Non-pigmented ciliary epithelial cell (primary cell): ENCODE data around the gene NF1.
"Not testable (repeated sequence)": the region's sequence is repeated elsewhere in the genome, so short reads cannot be mapped to it uniquely, and the experiment has no call there.

Source experiments
- DNase-seq: peaks from one replicate; pipeline ENCODE4 v3.0.0-alpha.2; 2010; ENCODE audit warnings: low read depth

The NF1 gene

DNA sequence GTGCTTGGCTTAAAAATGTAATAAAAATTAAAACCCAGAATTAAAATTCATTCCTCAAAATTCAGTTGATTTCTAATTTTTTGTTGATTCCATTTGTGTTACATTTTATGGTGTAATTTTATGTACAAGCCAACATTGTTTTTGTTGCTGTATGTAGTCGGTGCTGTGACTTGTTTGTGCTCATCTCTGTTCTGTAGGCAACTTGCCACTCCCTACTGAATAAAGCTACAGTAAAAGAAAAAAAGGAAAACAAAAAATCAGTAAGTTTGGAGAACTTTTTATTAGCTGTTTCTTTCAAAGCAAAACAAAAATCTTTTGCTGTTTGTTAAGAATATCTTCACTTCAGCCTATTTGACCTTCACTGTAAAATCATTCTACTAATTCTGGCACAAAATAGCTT lies 158.0 kb downstream of the NF1 start:
- DNase-seq, result no peak

DNA sequence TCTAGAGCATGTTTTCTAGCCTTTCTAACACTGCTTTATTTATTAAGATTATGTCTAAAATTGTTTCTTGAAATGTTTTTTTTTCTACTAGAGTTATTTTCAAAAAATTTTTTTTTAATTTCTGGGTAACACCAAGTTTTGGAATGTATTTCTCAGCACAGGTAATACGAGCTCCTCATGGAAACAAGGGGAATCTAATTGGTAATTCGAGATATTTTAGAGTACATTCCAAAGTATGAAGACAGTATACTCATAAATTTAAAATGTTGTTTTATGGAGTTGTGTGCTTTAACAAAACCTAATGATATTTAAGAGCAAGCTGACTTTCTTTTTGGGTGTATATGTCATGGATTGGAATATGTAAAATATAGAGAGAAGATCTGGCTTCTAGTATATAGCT lies 159.9 kb downstream of the NF1 start:
- DNase-seq, result no peak

DNA sequence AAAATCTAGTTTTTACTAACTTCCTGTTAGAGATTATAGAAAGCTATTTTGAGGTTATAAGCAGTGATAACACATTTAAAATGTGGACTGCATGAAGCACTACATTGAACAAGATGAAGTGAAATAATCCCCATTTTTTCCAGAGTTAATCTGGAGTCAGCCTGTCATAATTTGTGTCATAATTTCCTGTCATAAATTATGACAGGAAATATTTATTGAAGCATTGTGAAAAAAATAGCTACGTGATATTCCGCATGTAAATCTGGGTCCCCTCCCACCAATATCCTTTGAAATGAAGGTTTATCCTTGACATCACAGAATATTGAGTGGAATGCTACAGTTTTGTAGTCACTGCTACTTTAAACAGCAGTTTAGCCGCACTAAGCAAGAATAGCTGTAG lies 162.2 kb downstream of the NF1 start:
- DNase-seq, result no peak

DNA sequence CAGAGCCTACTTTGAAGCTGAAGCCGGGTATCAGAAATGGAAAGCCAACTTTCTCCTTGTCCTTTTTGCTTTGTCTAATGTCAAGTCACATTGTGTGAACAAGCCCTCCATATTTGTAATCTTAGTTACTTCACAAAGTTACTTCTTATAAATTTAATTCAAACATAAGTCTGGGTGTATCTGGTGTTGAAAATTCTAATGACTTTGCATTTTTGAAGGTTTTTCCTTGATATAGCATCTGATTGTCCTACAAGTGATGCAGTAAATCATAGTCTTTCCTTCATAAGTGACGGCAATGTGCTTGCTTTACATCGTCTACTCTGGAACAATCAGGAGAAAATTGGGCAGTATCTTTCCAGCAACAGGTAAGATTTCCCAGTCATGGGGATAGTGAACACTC lies 165.4 kb downstream of the NF1 start:
- no peak for DNase-seq

DNA sequence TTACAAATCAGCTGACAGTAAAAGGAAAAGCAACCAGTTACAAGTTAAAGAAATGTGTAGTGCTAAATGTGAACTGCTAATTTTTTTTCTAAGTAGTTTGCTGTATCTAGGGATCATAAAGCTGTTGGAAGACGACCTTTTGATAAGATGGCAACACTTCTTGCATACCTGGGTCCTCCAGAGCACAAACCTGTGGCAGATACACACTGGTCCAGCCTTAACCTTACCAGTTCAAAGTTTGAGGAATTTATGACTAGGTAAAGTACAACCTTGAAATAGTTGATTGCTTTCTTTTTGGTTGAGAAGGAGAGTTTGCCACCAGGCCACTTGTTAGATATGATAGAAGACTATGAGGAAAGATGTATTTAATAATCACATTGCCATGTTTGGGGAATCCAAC lies 166.8 kb downstream of the NF1 start:
- no peak for DNase-seq

DNA sequence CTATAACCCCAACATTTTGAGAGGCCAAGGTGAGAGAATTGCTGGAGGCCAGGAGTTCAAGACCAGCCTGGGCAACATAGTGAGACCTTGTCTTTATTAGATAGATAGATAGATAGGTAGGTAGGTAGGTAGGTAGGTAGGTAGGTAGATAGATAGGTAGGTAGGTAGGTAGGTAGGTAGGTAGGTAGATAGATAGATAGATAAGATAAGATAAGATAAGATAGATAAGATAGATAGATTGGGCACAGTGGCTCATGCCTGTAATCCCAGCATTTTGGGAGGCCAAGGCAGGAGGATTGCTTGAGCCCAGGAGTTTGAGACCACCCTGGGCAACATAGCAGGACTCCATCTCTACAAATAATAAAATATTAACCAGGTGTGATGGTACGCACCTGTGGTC lies 168.1 kb downstream of the NF1 start:
- not testable (repeated sequence) for DNase-seq

DNA sequence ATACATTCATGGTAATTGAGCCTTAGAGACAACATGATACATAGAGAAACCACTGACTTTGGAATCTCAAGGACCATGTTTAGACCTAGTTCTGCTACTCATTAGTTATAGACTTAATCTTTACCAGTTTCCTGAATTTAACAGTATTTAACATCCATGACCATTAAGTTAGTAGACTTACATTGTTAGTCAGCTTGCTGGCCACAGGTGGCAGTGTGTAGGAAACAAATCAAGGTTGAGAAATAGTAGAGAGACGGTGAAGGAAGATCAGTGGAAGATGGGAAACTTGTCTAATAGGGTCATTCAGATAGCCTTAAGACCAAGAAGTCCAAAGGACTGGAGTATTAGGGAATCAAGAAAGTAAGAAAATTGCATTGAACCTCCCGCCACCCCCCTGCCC lies 171.3 kb downstream of the NF1 start:
- no peak for DNase-seq

DNA sequence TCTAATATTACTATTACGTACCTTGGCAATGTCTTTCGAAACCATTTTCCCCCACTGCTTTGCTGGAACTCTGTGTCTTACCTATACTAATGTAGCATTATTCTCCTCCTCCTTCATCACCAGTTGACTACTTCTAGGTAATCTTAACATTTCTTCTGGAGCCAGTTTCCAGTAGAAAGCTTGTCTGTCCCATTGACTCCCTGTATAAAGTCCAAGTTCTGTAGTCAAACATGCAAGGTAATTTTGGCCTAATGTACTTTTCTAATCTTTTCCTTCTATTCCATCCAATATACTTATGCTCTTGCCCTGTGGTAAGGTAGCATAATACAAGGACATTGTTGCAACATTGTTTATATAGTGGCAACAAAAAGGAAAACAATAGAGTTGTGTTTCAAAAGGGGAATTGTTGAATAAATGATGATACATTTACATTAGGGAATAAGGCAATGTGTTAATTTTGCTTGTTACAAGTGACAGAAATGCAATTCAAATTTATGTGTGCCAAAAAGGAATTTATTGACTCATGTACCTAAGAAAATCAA lies 174.3 kb downstream of the NF1 start:
- DNase-seq, result no peak

DNA sequence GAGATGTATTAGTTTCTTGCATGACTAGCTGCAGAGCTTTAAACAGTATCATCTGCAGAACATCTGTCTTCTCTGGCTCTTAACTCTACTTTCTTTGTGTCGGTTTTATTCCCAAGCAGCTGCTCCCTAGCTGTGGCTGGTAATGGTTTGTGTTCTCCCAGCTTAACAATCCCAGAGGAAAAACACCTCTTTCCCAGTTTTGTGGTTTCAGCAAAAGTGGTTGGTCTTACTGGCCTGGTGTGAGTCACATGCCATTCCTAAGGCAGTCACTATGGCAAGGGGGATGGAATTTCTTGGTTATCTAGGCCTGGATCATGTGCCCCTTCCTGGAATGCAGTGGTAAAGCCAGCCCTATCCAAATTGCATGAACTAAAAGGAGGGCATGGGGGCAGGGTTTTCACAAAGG lies 174.8 kb downstream of the NF1 start:
- peak; percentile 84 for DNase-seq

DNA sequence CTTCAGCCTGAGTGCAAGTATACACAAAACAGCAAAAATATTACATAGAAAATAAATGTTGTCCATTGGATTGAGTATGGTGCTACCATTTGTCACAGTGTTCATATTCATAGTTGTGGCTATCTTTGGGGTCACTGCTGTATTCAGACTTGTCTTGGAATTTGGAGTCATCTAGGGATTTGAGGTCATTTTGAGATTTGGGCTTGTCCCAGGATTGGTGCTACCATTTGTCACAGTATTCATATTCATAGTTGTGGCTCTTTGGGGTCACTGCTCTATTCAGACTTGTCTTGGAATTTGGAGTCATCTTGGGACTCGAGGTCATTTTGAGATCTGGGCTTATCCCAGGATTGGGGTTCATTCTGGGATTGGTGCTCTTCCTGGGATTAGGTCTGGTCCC lies 177.5 kb downstream of the NF1 start:
- DNase-seq, result no peak

DNA sequence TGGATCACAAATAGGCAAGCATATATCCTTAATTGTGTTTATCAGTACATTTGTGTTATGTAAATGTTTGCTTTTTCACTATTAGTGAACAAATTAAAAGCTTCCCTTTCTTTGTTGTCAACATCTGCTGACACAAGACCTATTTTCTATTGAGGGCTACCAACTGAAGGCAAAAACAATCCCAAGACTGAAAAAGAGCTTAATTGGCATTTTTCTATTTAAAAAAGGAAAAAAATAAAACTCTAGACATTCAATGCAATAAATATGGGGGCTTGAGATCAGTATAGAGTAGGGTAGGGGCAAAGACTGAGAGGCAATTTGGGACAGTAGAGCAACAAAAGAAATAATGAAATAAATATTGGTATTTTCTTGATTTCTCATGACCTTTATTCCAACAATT lies 178.0 kb downstream of the NF1 start:
- no peak for DNase-seq

DNA sequence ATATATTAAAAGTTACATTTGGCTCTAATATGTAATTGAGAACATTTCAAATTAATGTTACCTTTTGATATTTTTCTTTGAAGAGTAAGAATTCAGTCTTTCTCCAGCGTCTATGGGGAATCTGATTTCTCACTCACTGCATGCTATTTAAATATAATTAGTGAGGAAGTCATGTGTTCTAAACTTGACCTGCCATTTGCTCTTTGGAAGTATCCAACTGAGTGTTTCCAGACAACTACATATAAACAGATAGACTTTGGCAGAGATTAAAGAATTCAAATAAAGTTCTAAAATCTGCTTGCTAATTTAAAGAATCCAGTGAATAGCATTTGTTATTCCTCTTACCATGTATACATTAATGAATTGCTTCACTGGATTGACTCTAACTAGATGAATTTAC lies 178.7 kb downstream of the NF1 start:
- DNase-seq, result no peak

DNA sequence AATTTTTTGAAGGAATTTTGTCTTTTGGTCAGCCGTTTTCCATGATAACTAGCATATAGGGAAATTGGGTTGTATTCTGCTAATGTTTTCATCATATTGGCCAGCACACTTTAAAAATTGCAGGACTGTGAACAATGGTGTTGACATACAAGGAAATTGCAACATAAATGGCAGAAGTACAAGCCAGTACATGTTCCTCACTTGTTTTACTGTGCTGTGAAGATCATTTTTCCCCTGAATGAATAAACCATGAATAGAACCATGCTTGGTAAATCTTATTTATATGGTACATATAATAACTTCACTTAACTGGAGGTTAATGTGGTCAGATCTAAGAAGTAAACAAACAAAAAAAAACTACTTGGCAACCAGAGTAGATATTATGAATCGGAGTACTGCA lies 179.5 kb downstream of the NF1 start:
- no peak for DNase-seq

DNA sequence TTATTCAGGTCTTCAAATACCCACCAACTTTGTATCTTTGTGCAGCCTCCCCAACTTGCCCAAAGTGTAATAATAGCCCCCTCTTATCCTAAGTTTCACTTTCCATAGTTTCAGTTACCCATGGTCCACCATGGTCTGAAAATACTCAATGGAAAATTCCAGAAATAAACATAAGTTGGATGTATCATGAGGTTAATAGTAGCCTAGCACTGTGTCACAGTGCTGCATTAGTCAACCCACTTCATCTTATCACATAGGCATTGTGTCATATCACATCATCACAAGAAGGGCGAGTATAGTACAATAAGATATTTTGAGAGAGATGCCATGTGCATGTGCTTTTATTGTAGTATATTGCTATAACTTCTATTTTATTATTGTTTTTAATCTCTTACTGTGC lies 180.3 kb downstream of the NF1 start:
- DNase-seq, result no peak

DNA sequence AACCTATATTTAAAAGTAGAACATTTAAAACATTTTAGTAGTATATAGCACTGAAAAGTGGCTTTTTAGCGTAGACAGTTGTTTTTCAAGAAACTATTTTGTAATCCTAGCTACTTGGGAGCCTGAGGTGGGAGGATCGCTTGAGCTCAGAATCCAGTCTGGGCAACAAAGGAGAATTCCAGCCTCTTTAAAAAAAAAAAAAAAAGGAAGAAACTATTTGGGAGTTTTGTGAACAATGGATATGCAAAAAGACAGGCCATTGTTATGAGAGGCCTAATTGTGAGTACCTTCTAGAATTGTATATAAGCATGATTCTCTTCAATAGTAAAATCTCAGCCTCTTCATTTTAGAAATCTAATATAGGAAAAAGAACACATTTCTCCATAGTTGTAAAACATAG lies 184.6 kb downstream of the NF1 start:
- DNase-seq, result no peak

DNA sequence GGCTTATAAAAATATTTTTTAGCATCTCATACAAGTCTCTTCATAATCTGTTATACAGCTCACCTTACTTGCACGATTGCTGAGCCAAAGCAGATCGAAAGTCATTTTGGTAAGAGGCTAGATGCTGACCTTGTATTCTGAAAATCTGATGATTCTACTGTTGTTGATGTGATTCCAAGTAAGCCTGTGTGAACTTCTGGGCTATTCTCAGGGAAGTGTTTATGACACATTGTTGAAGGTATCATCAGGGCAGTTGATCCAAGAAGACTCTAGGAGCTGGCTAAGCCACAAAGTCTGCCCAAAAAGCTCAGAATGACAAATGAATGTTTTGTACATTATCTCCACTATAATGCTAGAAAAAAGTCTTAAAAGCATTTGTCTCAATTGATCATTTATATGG lies 186.3 kb downstream of the NF1 start:
- no peak for DNase-seq

DNA sequence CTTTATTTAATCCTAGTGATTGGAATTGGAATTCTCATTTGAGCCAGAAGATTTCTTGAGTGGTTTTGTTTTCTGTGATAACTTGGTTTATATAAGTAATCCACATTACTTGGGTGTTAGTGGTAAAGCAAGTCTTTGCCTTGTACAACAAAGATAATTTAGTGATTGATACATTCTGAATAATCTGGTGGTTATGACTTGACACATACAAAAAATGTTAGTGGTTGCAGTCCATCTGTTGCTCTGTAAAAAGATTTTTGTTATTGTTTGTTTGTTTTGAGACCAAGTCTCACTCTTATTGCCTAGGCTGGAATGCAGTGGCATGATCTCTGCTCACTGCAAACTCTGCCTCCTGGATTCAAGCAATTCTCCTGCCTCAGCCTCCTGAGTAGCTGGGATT lies 189.1 kb downstream of the NF1 start:
- no peak for DNase-seq

DNA sequence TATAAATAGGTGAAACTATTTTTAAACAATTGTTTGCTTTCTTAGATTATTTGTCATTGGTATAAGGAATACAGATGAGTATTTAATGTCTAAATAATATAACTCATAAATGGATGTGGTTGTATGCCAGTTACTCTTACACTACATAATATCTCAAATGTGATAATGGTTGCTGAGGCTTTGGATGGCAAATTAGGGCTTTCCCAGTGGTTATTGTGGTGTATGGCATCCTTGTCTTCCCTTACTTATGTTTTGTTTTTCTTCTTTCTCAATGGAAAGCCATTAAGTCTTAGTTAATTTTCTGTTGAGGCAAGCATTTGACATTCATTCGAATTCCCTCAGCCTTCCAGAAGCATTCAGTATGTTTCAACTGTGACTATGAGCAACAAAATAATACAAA lies 191.8 kb downstream of the NF1 start:
- DNase-seq, result no peak

DNA sequence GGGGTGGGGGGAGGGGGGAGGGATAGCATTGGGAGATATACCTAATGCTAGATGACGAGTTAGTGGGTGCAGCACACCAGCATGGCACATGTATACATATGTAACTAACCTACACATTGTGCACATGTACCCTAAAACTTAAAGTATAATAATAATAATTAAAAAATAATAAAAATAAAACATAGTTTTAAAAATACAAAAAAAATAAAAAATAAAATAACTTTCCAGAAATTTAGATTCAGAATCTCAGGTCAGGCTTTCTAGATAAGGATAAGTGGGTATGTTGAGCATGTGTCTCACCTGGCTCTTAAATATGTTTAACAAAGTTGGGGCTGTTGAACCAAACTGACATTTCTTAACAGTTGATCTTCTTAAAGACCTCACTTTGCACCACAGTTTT lies 193.2 kb downstream of the NF1 start:
- not testable (repeated sequence) for DNase-seq

DNA sequence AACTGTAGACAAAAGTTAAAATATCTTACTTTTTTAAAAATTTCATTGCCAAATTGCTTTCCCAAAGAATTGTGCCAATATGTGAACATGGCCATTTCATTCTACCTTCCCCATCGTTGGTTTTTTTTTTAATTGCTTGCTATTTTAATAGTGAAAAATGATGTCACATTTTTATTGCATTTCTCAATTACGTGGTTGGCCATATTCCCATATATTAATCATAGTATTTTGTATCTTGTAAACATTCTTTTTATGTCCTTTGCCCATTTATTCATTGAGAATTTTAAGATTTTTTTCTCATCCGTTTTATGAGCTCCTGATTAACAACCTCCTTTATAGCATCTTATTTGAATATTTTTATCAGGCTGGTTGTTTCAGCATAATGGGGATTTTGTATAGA lies 195.0 kb downstream of the NF1 start:
- DNase-seq, result no peak

DNA sequence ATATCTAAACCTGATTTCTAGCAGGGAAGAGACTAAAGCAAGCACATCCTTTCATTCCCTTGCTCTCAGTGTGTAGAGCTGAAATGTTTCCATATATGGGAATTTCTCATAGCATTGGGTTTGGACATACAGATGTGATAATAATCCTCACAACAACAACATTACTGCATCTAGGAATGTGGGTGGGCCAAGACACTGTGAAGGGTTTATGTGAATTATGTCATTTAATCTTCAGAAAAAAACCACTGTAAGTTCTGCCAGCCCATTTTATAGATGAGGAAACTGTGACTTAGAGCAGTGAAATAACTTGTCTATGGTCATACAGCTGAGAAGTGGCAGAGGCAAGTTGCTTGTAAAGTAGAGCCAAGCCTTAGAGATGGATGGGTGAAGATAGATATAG lies 197.0 kb downstream of the NF1 start:
- peak; percentile 11 for DNase-seq

DNA sequence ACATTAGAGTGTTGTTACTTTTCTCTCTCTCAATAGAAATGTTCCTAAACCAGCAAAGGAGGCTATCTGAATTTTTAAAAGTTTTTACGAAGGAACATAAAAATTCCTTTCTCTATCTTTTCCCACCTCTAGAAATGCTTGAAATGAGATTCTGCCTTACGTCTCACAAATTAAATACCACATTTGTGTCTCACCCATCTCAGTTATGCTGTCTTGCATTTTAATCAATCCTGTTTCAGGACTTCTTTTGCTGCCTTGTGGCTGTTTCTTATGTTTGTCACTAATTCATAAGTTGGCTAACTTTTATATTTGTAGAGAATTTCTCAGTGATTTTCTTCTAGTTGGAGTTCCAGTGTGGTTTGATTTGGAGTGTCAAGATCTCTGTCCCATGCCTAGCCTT lies 198.8 kb downstream of the NF1 start:
- DNase-seq, result no peak

DNA sequence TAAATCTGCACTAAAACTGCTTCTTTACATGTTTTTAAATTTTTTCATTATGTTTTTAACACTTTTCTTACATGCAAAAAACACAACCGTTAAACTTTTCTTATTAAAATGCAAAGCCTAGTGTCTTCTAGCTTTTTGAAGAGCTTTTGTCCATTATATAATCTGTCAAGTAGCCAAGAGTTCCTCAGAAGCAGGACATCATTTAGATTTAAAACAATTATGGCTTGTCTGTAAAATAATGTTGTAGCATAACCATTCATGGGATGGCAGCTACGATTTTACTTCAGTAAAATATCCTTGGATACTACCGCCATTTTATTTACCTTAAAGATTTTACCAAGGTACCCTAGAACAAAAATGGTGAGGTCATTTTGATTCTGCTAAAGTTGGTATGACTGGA lies 199.5 kb downstream of the NF1 start:
- no peak for DNase-seq

DNA sequence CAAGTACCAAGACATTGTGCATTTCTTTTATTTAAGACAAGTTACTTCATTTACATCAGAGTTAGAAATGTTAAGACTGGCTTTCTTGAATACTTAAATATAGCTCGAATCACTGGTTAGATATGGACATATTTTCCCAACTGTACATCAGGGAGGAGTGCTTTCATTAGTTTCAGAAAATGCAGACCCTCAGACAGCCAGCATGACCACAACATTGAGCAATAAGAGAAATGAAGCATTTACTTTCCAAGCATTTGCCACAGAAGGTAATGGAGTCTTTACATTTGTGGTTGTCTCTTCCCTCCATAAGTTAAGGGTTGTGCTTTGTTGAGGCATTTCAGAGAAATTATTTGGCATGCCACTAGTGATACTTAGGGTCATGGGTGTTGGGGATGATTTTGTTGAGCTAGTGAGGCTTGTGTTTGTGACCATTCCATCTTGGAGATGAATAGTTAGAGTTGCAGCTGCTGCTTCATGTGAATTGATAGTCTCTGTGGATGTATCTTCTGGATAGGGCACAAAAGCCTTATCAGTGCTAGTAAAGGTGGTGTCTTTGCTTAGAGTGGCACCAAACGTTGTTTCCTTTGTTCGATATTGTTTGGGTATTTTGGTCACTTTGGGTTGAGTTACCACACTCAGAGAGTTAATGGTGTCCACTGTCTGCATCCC lies 200.2 kb downstream of the NF1 start:
- DNase-seq, result no peak

DNA sequence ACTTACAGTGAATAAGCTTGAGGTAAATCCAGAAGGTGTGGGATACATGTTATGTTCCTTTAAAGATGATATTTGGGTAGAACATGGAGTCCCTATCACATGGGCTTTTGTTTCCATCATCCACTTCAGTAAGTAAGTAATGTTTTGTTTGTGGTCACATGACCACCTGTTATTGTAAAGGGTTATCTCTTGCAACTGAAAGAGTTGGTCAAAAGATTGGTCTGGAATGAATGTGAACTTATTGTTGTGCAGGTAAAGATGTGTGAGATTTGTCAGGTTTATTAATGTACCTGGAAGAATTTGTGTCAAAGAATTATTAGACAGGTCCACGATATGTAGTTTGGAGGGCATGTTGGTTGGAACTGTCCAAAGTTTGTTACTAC lies 200.7 kb downstream of the NF1 start:
- no peak for DNase-seq
